GM21390 (cell line): ENCODE data around the gene ALKBH8.
"Not testable (repeated sequence)": the region's sequence is repeated elsewhere in the genome, so short reads cannot be mapped to it uniquely, and the experiment has no call there.

Source experiments
- ATAC-seq: cut with Tn5 transposase; IDR thresholded peaks from one replicate; pipeline ENCODE4 v1.9.1; 2021; ENCODE audit not compliant: unreplicated experiment

The ALKBH8 gene

GRCh38 chr11:107579169-107579568 is 13.6 kb upstream of the ALKBH8 start:
- not testable (repeated sequence) for ATAC-seq

GRCh38 chr11:107577346-107577711 is 11.8 kb upstream of the ALKBH8 start:
- no peak for ATAC-seq

GRCh38 chr11:107576497-107577345 is 11.2 kb upstream of the ALKBH8 start:
- ATAC-seq: not testable (repeated sequence)

- no peak for ATAC-seq
Observed at GRCh38 chr11:107573438-107573837, 7.9 kb upstream of the ALKBH8 start.

- no peak for ATAC-seq
Observed at GRCh38 chr11:107570015-107570414, 4.5 kb upstream of the ALKBH8 start.

GRCh38 chr11:107567739-107568335 is 2.3 kb upstream of the ALKBH8 start:
- ATAC-seq: peak; percentile 33

- ATAC-seq: no peak
Observed at GRCh38 chr11:107566569-107566968, 1.0 kb upstream of the ALKBH8 start.

- ATAC-seq: not testable (repeated sequence)
Observed at GRCh38 chr11:107565955-107566501, 493 bp upstream of the ALKBH8 start.

GRCh38 chr11:107564877-107565218 is 687 bp downstream of the ALKBH8 start:
- peak; percentile 2 for ATAC-seq

GRCh38 chr11:107563702-107564101 is 1.8 kb downstream of the ALKBH8 start:
- ATAC-seq: peak; percentile 32

- no peak for ATAC-seq
Observed at GRCh38 chr11:107562647-107563208, 2.8 kb downstream of the ALKBH8 start.

- ATAC-seq: no peak
Observed at GRCh38 chr11:107561688-107562087, 3.8 kb downstream of the ALKBH8 start.

- no peak for ATAC-seq
Observed at GRCh38 chr11:107550304-107550703, 15.2 kb downstream of the ALKBH8 start.

GRCh38 chr11:107549954-107550285 is 15.6 kb downstream of the ALKBH8 start:
- ATAC-seq: no peak

- ATAC-seq: peak; percentile 74
Observed at GRCh38 chr11:107549253-107549953, 16.1 kb downstream of the ALKBH8 start.

- ATAC-seq: no peak
Observed at GRCh38 chr11:107547961-107548360, 17.6 kb downstream of the ALKBH8 start.

GRCh38 chr11:107545101-107545514 is 20.4 kb downstream of the ALKBH8 start:
- no peak for ATAC-seq

GRCh38 chr11:107538821-107539220 is 26.7 kb downstream of the ALKBH8 start:
- no peak for ATAC-seq

- ATAC-seq: no peak
Observed at GRCh38 chr11:107538239-107538638, 27.3 kb downstream of the ALKBH8 start.

GRCh38 chr11:107537155-107537554 is 28.4 kb downstream of the ALKBH8 start:
- ATAC-seq: not testable (repeated sequence)

GRCh38 chr11:107526197-107526596 is 39.3 kb downstream of the ALKBH8 start:
- no peak for ATAC-seq
